Measurements from ENCODE around the gene SEC24C.
"Not testable (repeated sequence)": the region's sequence is repeated elsewhere in the genome, so short reads cannot be mapped to it uniquely, and the experiment has no call there.

The SEC24C gene

DNA sequence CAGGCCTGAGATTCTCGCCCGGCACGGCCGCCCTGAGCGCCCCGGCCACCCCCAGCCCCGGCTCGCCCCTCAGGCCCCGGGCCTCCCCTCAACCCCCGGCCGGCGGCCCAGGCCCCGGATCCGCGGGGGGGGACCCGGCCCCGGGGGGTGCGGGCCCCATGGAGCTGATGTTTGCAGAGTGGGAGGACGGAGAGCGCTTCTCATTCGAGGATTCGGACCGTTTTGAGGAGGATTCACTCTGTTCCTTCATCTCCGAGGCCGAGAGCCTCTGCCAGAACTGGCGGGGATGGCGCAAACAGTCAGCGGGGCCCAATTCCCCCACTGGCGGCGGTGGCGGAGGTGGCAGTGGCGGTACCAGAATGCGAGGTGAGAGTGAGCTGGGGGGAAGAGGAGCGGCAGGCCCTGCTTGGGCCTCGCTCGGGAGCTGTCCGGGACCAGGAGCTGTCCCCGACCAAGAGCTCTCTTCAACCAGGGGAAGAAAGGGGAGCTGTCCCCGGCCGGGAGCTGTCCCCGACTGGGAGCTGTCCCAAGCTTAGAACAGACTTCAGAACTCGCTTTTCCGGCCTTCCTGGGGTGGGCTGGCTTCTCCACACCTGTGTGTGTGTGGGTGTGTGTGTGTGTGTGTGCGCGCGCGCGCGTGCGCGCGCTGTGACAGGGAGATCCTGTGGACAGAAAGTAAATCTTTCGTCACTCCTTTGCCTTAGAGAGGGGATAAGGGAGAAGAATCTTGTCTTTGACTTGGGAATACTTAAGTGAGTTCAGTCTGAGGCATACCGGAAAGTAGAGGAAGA lies 41.7 kb downstream of the SEC24C start:
- Mint-ChIP-seq H3K9me3 (no peaks in the 10 kb centered on the region), H3K27ac (peak overlapping the region; percentile 91), H3K4me1 (peaks cover 48% of the 10 kb centered on the region), H3K36me3 (ENCODE audit: low read depth) (peaks cover 13% of the 10 kb centered on the region), H3K4me3 (peak overlapping the region; percentile 93), H3K27me3 (ENCODE audit: low read depth, poor library complexity) (no peaks in the 10 kb centered on the region)
- DNase-seq, result peak; percentile 63
- TF ChIP-seq, protein P1, sequence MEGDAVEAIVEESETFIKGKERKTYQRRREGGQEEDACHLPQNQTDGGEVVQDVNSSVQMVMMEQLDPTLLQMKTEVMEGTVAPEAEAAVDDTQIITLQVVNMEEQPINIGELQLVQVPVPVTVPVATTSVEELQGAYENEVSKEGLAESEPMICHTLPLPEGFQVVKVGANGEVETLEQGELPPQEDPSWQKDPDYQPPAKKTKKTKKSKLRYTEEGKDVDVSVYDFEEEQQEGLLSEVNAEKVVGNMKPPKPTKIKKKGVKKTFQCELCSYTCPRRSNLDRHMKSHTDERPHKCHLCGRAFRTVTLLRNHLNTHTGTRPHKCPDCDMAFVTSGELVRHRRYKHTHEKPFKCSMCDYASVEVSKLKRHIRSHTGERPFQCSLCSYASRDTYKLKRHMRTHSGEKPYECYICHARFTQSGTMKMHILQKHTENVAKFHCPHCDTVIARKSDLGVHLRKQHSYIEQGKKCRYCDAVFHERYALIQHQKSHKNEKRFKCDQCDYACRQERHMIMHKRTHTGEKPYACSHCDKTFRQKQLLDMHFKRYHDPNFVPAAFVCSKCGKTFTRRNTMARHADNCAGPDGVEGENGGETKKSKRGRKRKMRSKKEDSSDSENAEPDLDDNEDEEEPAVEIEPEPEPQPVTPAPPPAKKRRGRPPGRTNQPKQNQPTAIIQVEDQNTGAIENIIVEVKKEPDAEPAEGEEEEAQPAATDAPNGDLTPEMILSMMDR (IDR thresholded peaks at IDR 0.05), result no peak

DNA sequence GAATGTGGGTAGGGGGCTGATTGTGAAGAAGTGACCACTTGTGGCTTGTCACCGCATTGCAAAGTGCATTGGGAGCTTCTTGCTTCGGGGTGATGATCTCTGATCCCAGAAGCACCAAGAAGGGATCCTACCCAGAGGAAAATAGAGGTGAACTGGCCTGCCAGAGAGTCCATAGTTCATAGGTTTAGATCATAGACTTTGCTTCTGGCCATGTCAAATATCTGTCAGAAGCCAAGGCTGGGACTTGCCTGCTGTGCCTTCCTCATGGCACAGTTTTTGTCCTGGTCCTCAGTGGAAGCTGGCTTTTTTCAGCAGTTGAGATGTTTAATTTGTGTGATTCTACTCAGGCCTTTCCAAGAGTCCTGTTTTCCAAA lies 42.3 kb downstream of the SEC24C start:
- TF ChIP-seq, protein P1 (IDR thresholded peaks at IDR 0.05), result no peak
- Mint-ChIP-seq H3K27me3 (ENCODE audit: low read depth, poor library complexity) (no peaks in the 10 kb centered on the region), H3K9me3 (no peaks in the 10 kb centered on the region), H3K36me3 (ENCODE audit: low read depth) (peaks cover 18% of the 10 kb centered on the region), H3K4me3 (peak overlapping the region; percentile 93), H3K4me1 (peaks cover 45% of the 10 kb centered on the region), H3K27ac (no peak overlapping the region)
- DNase-seq, result no peak

DNA sequence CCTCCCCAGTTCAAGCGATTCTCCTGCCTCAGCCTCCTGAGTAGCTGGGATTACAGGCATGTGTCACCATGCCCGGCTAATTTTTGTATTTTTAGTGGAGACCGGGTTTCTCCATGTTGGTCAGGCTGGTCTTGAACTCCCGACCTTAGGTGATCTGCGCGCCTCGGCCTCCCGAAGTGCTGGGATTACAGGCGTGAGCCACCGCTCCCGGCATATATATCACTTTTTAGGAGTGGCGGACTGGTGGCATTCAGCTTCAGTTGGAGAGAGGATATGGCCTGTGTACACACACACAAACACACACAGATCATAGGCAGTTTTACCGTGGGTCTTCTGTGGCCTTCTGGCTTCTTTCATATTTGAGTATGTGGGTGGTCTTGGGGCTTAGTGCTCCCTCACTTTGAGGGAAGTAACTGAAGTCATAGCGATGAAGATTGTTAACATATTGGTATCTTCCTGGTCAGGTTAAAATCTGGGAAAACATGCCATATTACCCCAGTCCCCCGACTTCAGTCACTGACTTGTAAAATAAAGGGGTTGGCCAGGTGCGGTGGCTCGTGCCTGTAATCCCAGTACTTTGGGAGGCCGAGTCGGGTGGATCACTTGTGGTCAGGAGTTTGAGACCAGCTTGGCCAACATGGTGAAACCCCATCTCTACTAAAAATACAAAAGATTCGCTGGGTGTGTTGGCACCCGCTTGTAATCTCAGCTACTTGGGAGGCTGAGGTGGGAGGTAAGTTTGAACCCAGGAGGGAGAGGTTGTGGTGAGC lies 43.0 kb downstream of the SEC24C start:
- H3K4me1 Mint-ChIP-seq, result peaks cover 40% of the 10 kb centered on the region
- peaks cover 20% of the 10 kb centered on the region for H3K36me3 Mint-ChIP-seq (ENCODE audit: low read depth)
- H3K27ac Mint-ChIP-seq; H3K27me3 Mint-ChIP-seq (ENCODE audit: low read depth, poor library complexity); DNase-seq; H3K9me3 Mint-ChIP-seq: not testable (repeated sequence)
- H3K4me3 Mint-ChIP-seq, result peak overlapping the region; percentile 59

DNA sequence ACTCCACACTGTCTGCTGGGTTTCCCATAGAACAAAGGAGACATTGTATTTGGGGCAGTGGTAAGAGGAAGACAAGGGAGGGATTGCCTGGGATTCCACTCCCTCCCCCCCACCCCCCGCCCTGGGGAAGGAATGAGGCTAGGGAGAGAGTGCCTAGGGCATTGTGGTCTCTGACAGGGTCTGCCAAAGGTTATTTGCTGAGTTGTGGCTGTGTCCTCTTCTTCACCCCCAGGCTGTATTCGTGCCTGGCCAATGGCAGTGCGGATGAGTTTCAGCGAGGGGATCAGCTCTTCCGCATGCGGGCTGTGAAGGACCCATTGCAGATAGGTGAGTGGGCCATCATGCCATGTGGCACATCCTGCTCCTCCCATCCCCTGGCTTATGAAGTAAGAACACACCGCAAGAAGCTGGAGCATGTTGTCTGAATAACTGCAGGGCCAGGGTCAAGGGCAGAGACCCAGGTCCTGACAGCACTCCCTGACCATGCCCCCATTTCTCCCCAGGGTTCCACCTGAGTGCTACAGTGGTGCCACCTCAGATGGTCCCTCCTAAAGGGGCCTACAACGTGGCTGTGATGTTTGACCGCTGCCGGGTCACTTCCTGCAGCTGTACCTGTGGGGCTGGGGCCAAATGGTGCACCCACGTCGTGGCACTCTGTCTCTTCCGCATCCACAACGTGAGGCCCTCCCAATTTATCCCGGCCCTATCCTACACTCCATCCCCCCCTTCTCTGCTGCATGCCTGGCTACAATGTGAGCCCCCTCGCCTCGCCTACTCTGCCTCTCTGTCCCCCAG lies 44.9 kb downstream of the SEC24C start:
- TF ChIP-seq, protein P1 (IDR thresholded peaks at IDR 0.05), result no peak
- Mint-ChIP-seq H3K27ac (no peak overlapping the region), H3K27me3 (ENCODE audit: low read depth, poor library complexity) (no peaks in the 10 kb centered on the region), H3K4me1 (peaks cover 24% of the 10 kb centered on the region), H3K36me3 (ENCODE audit: low read depth) (peaks cover 25% of the 10 kb centered on the region), H3K4me3 (no peak overlapping the region), H3K9me3 (no peaks in the 10 kb centered on the region)
- no peak for DNase-seq

DNA sequence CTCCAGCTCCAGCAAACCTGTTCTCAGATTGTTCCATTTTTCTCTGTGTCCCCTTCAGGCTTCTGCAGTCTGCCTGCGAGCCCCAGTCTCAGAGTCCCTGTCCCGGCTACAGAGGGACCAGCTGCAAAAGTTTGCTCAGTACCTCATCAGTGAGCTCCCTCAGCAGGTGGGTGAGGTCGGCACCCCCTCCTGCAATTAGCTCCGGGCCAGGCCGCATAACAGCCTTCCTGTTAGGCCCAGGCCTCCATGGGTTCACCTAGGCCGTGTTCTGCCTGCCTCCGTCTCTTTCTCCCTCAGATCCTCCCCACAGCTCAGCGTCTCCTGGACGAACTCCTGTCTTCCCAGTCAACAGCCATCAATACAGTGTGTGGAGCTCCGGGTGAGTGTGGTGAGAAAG lies 45.5 kb downstream of the SEC24C start:
- DNase-seq, result no peak
- Mint-ChIP-seq H3K4me1 (peaks cover 22% of the 10 kb centered on the region), H3K27me3 (ENCODE audit: low read depth, poor library complexity) (no peaks in the 10 kb centered on the region), H3K36me3 (ENCODE audit: low read depth) (peaks cover 30% of the 10 kb centered on the region), H3K9me3 (no peaks in the 10 kb centered on the region), H3K4me3 (no peak overlapping the region), H3K27ac (no peak overlapping the region)
- TF ChIP-seq, protein P1 (IDR thresholded peaks at IDR 0.05), result no peak
